GM23338 (cell line): ENCODE measurements around the gene UQCRC2. TPM values are rescaled to one million over a fixed set of nuclear protein-coding genes. Genes with fewer than 3 reads are reported as not detected.

ENCODE experiments used
- ATAC-seq: fragments of 200-7000 bp; cut with Tn5 transposase; 3 replicates; pipeline ENCODE4 v1.9.1; 2020
- DNase-seq: peaks from one replicate; pipeline ENCODE4 v3.0.0-alpha.2; 2015; ENCODE audit warnings: low spot score
- H2AFZ ChIP-seq: fragments of 200-600 bp; sonication (generic); 2 replicates; pipeline ENCODE4 v1.8.0; 2016; ENCODE audit warnings: antibody characterized with exemption, mild to moderate bottlenecking, moderate library complexity
- H3F3A ChIP-seq: fragments of 200-600 bp; sonication (generic); replicated peaks from 2 replicates; pipeline ENCODE4 v1.8.0; 2017; ENCODE audit warnings: antibody characterized with exemption, mixed run types, low read depth
- H3K27ac ChIP-seq: fragments of 200-600 bp; sonication (generic); 2 replicates; pipeline ENCODE4 v1.6.1; 2016; ENCODE audit warnings: low read depth
- H3K27me3 ChIP-seq: fragments of 200-600 bp; sonication (generic); 2 replicates; pipeline ENCODE4 v1.8.0; 2016; ENCODE audit warnings: mild to moderate bottlenecking, mixed run types, moderate library complexity; ENCODE audit not compliant: insufficient read depth
- H3K36me3 ChIP-seq: fragments of 200-600 bp; sonication (generic); 2 replicates; pipeline ENCODE4 v1.8.0; 2016; ENCODE audit warnings: mild to moderate bottlenecking; ENCODE audit not compliant: insufficient read depth
- H3K4me1 ChIP-seq: fragments of 200-600 bp; sonication (generic); 2 replicates; pipeline ENCODE4 v1.8.0; 2016; ENCODE audit warnings: mild to moderate bottlenecking, moderate library complexity; ENCODE audit not compliant: insufficient read depth
- H3K4me2 ChIP-seq: fragments of 200-600 bp; sonication (generic); 2 replicates; pipeline ENCODE4 v1.7.1; 2017; ENCODE audit warnings: mixed run types
- H3K4me3 ChIP-seq: fragments of 200-600 bp; sonication (generic); 2 replicates; pipeline ENCODE4 v1.6.1; 2016; ENCODE audit warnings: mixed run types
- H3K79me2 ChIP-seq: fragments of 200-600 bp; sonication (generic); replicated peaks from 2 replicates; pipeline ENCODE4 v1.8.0; 2017; ENCODE audit warnings: mild to moderate bottlenecking; ENCODE audit not compliant: insufficient read depth
- H3K9me2 ChIP-seq: fragments of 200-600 bp; sonication (generic); 2 replicates; pipeline ENCODE4 v1.8.0; 2017; ENCODE audit not compliant: insufficient read depth
- H4K20me1 ChIP-seq: fragments of 200-600 bp; sonication (generic); replicated peaks from 2 replicates; pipeline ENCODE4 v1.8.0; 2017; ENCODE audit warnings: mild to moderate bottlenecking; ENCODE audit not compliant: insufficient read depth
- H3K27ac Mint-ChIP-seq: 2 replicates; pipeline ENCODE4 v1.8.0; 2020; ENCODE audit warnings: inconsistent platforms, mild to moderate bottlenecking, moderate library complexity, mixed read lengths
- H3K27me3 Mint-ChIP-seq: 3 replicates; pipeline ENCODE4 v1.8.0; 2022; ENCODE audit warnings: low read depth, mild to moderate bottlenecking, moderate library complexity, mixed read lengths, inconsistent platforms; ENCODE audit not compliant: insufficient read depth, poor library complexity
- H3K36me3 Mint-ChIP-seq: 3 replicates; pipeline ENCODE4 v1.8.0; 2021; ENCODE audit warnings: low read depth, mild to moderate bottlenecking, inconsistent platforms, moderate library complexity, mixed read lengths
- H3K4me1 Mint-ChIP-seq: 3 replicates; pipeline ENCODE4 v1.8.0; 2020; ENCODE audit warnings: mild to moderate bottlenecking, inconsistent platforms, mixed read lengths
- H3K4me3 Mint-ChIP-seq: 3 replicates; pipeline ENCODE4 v1.8.0; 2021; ENCODE audit warnings: moderate library complexity, mild to moderate bottlenecking, inconsistent platforms, mixed read lengths
- H3K9me3 Mint-ChIP-seq: 3 replicates; pipeline ENCODE4 v1.8.0; 2020; ENCODE audit warnings: moderate library complexity, mild to moderate bottlenecking, inconsistent platforms, mixed read lengths
- CREB1 ChIP-seq: fragments of 250-450 bp; sonication (Bioruptor Pico); IDR thresholded peaks from 2 replicates; pipeline ENCODE4 v1.5.0; 2020; ENCODE audit warnings: low read depth, mild to moderate bottlenecking, moderate library complexity
- CTCF ChIP-seq, 2 experiments: fragments of 200-600 bp in 1 of 2; sonication (generic) in 1 of 2; conservative IDR thresholded peaks; 2 replicates each; pipeline versions ENCODE4 v1.5.1 to v1.6.1; 2016 to 2017; ENCODE audit warnings: antibody characterized with exemption in 2 of 2, low read depth in 2 of 2, mild to moderate bottlenecking in 2 of 2, moderate library complexity in 1 of 2
- EZH2 ChIP-seq: fragments of 200-600 bp; sonication (generic); IDR thresholded peaks from one replicate; pipeline ENCODE4 v1.8.0; 2017; ENCODE audit warnings: antibody characterized with exemption, mild to moderate bottlenecking, low read depth; ENCODE audit not compliant: unreplicated experiment
- EZH2phosphoT487 ChIP-seq: fragments of 200-600 bp; sonication (generic); IDR thresholded peaks from one replicate; pipeline ENCODE4 v1.8.1; 2018; ENCODE audit warnings: antibody characterized with exemption; ENCODE audit not compliant: unreplicated experiment
- JUNB ChIP-seq: IDR thresholded peaks from one replicate; pipeline ENCODE4 v1.6.1; 2016; ENCODE audit warnings: antibody characterized with exemption; ENCODE audit not compliant: unreplicated experiment
- NANOG ChIP-seq: IDR thresholded peaks from 2 replicates; pipeline ENCODE4 v1.6.1; 2016; ENCODE audit warnings: antibody characterized with exemption, borderline replicate concordance
- POLR2AphosphoS5 ChIP-seq: IDR thresholded peaks from 2 replicates; pipeline ENCODE4 v1.6.1; 2016; ENCODE audit warnings: antibody characterized with exemption, low read depth
- STAT1 ChIP-seq: IDR thresholded peaks from one replicate; pipeline ENCODE4 v1.6.1; 2016; ENCODE audit warnings: antibody characterized with exemption; ENCODE audit not compliant: unreplicated experiment
- ZNF114 ChIP-seq: fragments of 250-450 bp; sonication (Bioruptor Pico); IDR thresholded peaks from 2 replicates; pipeline ENCODE4 v1.5.0; 2020; ENCODE audit warnings: mild to moderate bottlenecking, moderate library complexity
- ZNF331 ChIP-seq: fragments of 250-450 bp; sonication (Bioruptor Pico); IDR thresholded peaks from 2 replicates; pipeline ENCODE4 v1.5.0; 2020; ENCODE audit warnings: low read depth, mild to moderate bottlenecking, moderate library complexity
- ZNF462 ChIP-seq: fragments of 250-450 bp; sonication (Bioruptor Pico); IDR thresholded peaks from 2 replicates; pipeline ENCODE4 v1.5.0; 2020; ENCODE audit warnings: mild to moderate bottlenecking, moderate library complexity
- polyA plus RNA-seq: library from polyadenylated mRNA; unstranded; fragments of >200 nt; fragmentation: Nextera tagmentation; extraction: Ambion mirVana; gene quantifications from 2 replicates; pipeline ENCODE4 v1.2.1, GENCODE V29; 2016
- total RNA-seq: library from RNA; depleted of rRNA; stranded (reverse); fragments of >200 nt; shearing (Covaris generic); gene quantifications from 2 replicates; pipeline ENCODE4 v1.2.3, GENCODE V29; 2014
- TF ChIP-seq, protein P1 (sequence below): IDR thresholded peaks from 2 replicates; pipeline ENCODE4 v1.6.1; 2016; ENCODE audit warnings: antibody characterized with exemption
- TF ChIP-seq, protein P2 (sequence below): IDR thresholded peaks from one replicate; pipeline ENCODE4 v1.6.1; 2018; ENCODE audit warnings: antibody characterized with exemption; ENCODE audit not compliant: unreplicated experiment

UQCRC2 gene
- total and polyA plus RNA-seq, 2 experiments from 2014 or later = 88.0 to 122 TPM

GRCh38 chr16:22004341-22004740 lies 51.2 kb downstream of the UQCRC2 start:
- Histone ChIP-seq H2AFZ (no peak overlapping the region), H3K27ac (no peak overlapping the region)
- H3K36me3 Mint-ChIP-seq = no peaks in the 10 kb centered on the region

More at GRCh38 chr16:22004341-22004740, 51.2 kb downstream of the UQCRC2 start:
- DNase-seq = no peak
- Mint-ChIP-seq H3K27ac (no peak overlapping the region), H3K9me3 (no peaks in the 10 kb centered on the region), H3K27me3 (peaks cover 7% of the 10 kb centered on the region), H3K4me3 (no peak overlapping the region), H3K4me1 (peaks cover 12% of the 10 kb centered on the region)
- H4K20me1 ChIP-seq = peaks cover under 1% of the 10 kb centered on the region; the same call in 1 of the 2 replicates
- no peak overlapping the region for H3K4me2 ChIP-seq
- H3K79me2 ChIP-seq = peaks cover 9% of the 10 kb centered on the region
- no peak overlapping the region for H3K4me3 ChIP-seq
- no peaks in the 10 kb centered on the region; the same call in 1 of the 2 replicates for H3F3A ChIP-seq
- H3K36me3 ChIP-seq = no peaks in the 10 kb centered on the region
- H3K4me1 ChIP-seq = peaks cover 10% of the 10 kb centered on the region
- H3K27me3 ChIP-seq = peaks cover 6% of the 10 kb centered on the region
- no peak for ATAC-seq
- no peak for TF ChIP-seq NANOG
- TF ChIP-seq ZNF331 (CRISPR knock-in tag) = no peak
- no peak for TF ChIP-seq EZH2
- no peak for TF ChIP-seq CREB1 (CRISPR knock-in tag)
- no peak for TF ChIP-seq POLR2AphosphoS5
- TF ChIP-seq, protein P1, sequence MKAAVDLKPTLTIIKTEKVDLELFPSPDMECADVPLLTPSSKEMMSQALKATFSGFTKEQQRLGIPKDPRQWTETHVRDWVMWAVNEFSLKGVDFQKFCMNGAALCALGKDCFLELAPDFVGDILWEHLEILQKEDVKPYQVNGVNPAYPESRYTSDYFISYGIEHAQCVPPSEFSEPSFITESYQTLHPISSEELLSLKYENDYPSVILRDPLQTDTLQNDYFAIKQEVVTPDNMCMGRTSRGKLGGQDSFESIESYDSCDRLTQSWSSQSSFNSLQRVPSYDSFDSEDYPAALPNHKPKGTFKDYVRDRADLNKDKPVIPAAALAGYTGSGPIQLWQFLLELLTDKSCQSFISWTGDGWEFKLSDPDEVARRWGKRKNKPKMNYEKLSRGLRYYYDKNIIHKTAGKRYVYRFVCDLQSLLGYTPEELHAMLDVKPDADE = no peak
- no peak for TF ChIP-seq ZNF114 (CRISPR knock-in tag)
- TF ChIP-seq, protein P2, sequence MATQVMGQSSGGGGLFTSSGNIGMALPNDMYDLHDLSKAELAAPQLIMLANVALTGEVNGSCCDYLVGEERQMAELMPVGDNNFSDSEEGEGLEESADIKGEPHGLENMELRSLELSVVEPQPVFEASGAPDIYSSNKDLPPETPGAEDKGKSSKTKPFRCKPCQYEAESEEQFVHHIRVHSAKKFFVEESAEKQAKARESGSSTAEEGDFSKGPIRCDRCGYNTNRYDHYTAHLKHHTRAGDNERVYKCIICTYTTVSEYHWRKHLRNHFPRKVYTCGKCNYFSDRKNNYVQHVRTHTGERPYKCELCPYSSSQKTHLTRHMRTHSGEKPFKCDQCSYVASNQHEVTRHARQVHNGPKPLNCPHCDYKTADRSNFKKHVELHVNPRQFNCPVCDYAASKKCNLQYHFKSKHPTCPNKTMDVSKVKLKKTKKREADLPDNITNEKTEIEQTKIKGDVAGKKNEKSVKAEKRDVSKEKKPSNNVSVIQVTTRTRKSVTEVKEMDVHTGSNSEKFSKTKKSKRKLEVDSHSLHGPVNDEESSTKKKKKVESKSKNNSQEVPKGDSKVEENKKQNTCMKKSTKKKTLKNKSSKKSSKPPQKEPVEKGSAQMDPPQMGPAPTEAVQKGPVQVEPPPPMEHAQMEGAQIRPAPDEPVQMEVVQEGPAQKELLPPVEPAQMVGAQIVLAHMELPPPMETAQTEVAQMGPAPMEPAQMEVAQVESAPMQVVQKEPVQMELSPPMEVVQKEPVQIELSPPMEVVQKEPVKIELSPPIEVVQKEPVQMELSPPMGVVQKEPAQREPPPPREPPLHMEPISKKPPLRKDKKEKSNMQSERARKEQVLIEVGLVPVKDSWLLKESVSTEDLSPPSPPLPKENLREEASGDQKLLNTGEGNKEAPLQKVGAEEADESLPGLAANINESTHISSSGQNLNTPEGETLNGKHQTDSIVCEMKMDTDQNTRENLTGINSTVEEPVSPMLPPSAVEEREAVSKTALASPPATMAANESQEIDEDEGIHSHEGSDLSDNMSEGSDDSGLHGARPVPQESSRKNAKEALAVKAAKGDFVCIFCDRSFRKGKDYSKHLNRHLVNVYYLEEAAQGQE = no peak
- no peak for TF ChIP-seq CTCF (conservative IDR thresholded peaks at IDR 0.05; ENCODE audit: low read depth in 2 of 2)
- no peak for TF ChIP-seq EZH2phosphoT487
- no peak for TF ChIP-seq ZNF462
- no peak for TF ChIP-seq STAT1
- no peak for TF ChIP-seq JUNB
- no peaks in the 10 kb centered on the region for H3K9me2 ChIP-seq
